HEK293 (cell line): ENCODE measurements around the gene HSD17B12.

Experiments
- CTCF ChIA-PET: fragments of 350-600 bp; formaldehyde crosslinking; extraction: SDS; loops from one replicate; lab custom pipeline; 2021; ENCODE audit warnings: antibody characterized with exemption; lab: Yijun Ruan, JAX
- POLR2A ChIA-PET: fragments of 300-600 bp; formaldehyde crosslinking; extraction: SDS; loops from one replicate; lab custom pipeline; 2020; ENCODE audit warnings: antibody characterized with exemption, inconsistent platforms; lab: Yijun Ruan, JAX
- H3K27ac ChIP-seq: fragments of 200-500 bp; sonication (Bioruptor generic); 2 replicates; pipeline ENCODE4 v1.5.1; 2014; ENCODE audit warnings: low read depth, low read length, control low read depth, inconsistent platforms; ENCODE audit errors: extremely low read depth
- H3K36me3 ChIP-seq, 2 experiments: fragments of 200-500 bp in 1 of 2; sonication (Bioruptor generic) in 1 of 2; 1 replicate in 1 of 2; 2 replicates in 1 of 2; pipeline ENCODE4 v1.5.1; 2014 to 2017; ENCODE audit warnings: inconsistent platforms in 2 of 2, low read length in 2 of 2; ENCODE audit not compliant: control insufficient read depth in 2 of 2, insufficient read depth in 1 of 2
- H3K4me1 ChIP-seq: fragments of 200-500 bp; sonication (Bioruptor generic); 2 replicates; pipeline ENCODE4 v1.5.1; 2014; ENCODE audit warnings: mild to moderate bottlenecking, low read length, inconsistent platforms; ENCODE audit not compliant: control insufficient read depth, insufficient read depth
- H3K4me3 ChIP-seq: 2 replicates; pipeline ENCODE4 v1.5.1; 2011; ENCODE audit warnings: low read depth, mild to moderate bottlenecking, control low read depth, low read length, moderate library complexity
- H3K9me3 ChIP-seq: fragments of 200-500 bp; sonication (Bioruptor generic); 2 replicates; pipeline ENCODE4 v1.5.1; 2014; ENCODE audit warnings: low read depth, low read length, inconsistent platforms; ENCODE audit not compliant: control insufficient read depth, insufficient read depth
- GLI4 ChIP-seq: fragments of 450-650 bp; formaldehyde crosslinking; IDR thresholded peaks from 2 replicates; pipeline ENCODE4 v1.5.1; 2016; ENCODE audit warnings: missing biosample characterization, missing genetic modification characterization
- HOXA7 ChIP-seq: sonication (generic); formaldehyde crosslinking; IDR thresholded peaks from 2 replicates; pipeline ENCODE4 v1.8.1; 2022; ENCODE audit warnings: missing genetic modification reagents, borderline replicate concordance
- RBAK ChIP-seq: fragments of 450-650 bp; formaldehyde crosslinking; IDR thresholded peaks from 2 replicates; pipeline ENCODE4 v1.5.1; 2016; ENCODE audit warnings: missing biosample characterization, missing genetic modification characterization
- SCRT2 ChIP-seq: fragments of 450-650 bp; formaldehyde crosslinking; IDR thresholded peaks from 2 replicates; pipeline ENCODE4 v1.5.1; 2016; ENCODE audit warnings: missing biosample characterization, missing genetic modification characterization
- ZBTB21 ChIP-seq: fragments of 450-650 bp; formaldehyde crosslinking; IDR thresholded peaks from 2 replicates; pipeline ENCODE4 v1.5.1; 2017; ENCODE audit warnings: missing biosample characterization, missing genetic modification characterization
- ZEB2 ChIP-seq: fragments of 450-650 bp; formaldehyde crosslinking; IDR thresholded peaks from 2 replicates; pipeline ENCODE4 v1.5.1; 2016; ENCODE audit warnings: missing biosample characterization, missing genetic modification characterization
- ZFP3 ChIP-seq: fragments of 450-650 bp; formaldehyde crosslinking; IDR thresholded peaks from 2 replicates; pipeline ENCODE4 v1.5.1; 2016; ENCODE audit warnings: low read depth, missing biosample characterization, missing genetic modification characterization
- ZNF10 ChIP-seq: fragments of 450-650 bp; formaldehyde crosslinking; IDR thresholded peaks from 2 replicates; pipeline ENCODE4 v1.5.1; 2017; ENCODE audit warnings: missing biosample characterization, missing genetic modification characterization
- ZNF140 ChIP-seq: fragments of 450-650 bp; formaldehyde crosslinking; IDR thresholded peaks from 2 replicates; pipeline ENCODE4 v1.5.1; 2016; ENCODE audit warnings: missing biosample characterization, missing genetic modification characterization
- ZNF202 ChIP-seq: fragments of 450-650 bp; formaldehyde crosslinking; IDR thresholded peaks from 2 replicates; pipeline ENCODE4 v1.5.1; 2016; ENCODE audit warnings: missing biosample characterization, missing genetic modification characterization, borderline replicate concordance
- ZNF214 ChIP-seq: fragments of 450-650 bp; formaldehyde crosslinking; IDR thresholded peaks from 2 replicates; pipeline ENCODE4 v1.5.1; 2017; ENCODE audit warnings: missing biosample characterization, mild to moderate bottlenecking, missing genetic modification characterization, borderline replicate concordance
- ZNF221 ChIP-seq: fragments of 450-650 bp; formaldehyde crosslinking; IDR thresholded peaks from 2 replicates; pipeline ENCODE4 v1.5.1; 2017; ENCODE audit warnings: missing biosample characterization, missing genetic modification characterization, borderline replicate concordance
- ZNF24 ChIP-seq: fragments of 450-650 bp; formaldehyde crosslinking; IDR thresholded peaks from 2 replicates; pipeline ENCODE4 v1.5.1; 2016; ENCODE audit warnings: missing biosample characterization, missing genetic modification characterization
- ZNF366 ChIP-seq: fragments of 450-650 bp; formaldehyde crosslinking; conservative IDR thresholded peaks from 2 replicates; pipeline ENCODE4 v1.5.1; 2016; ENCODE audit warnings: missing biosample characterization, missing genetic modification characterization
- ZNF391 ChIP-seq: fragments of 450-650 bp; formaldehyde crosslinking; IDR thresholded peaks from 2 replicates; pipeline ENCODE4 v1.5.1; 2016; ENCODE audit warnings: low read depth, missing biosample characterization, missing genetic modification characterization, borderline replicate concordance
- ZNF658 ChIP-seq: fragments of 450-650 bp; formaldehyde crosslinking; IDR thresholded peaks from 2 replicates; pipeline ENCODE4; 2016; ENCODE audit warnings: missing biosample characterization, missing genetic modification characterization
- ZNF664 ChIP-seq: fragments of 450-650 bp; formaldehyde crosslinking; IDR thresholded peaks from 2 replicates; pipeline ENCODE4 v1.5.1; 2016; ENCODE audit warnings: missing biosample characterization, missing genetic modification characterization
- ZNF747 ChIP-seq: fragments of 450-650 bp; formaldehyde crosslinking; IDR thresholded peaks from 2 replicates; pipeline ENCODE4 v1.5.1; 2016; ENCODE audit warnings: missing biosample characterization, missing genetic modification characterization
- ZNF777 ChIP-seq: fragments of 450-650 bp; formaldehyde crosslinking; IDR thresholded peaks from 2 replicates; pipeline ENCODE4 v1.5.1; 2017; ENCODE audit warnings: missing biosample characterization, missing genetic modification characterization, borderline replicate concordance
- ZNF791 ChIP-seq: fragments of 450-650 bp; formaldehyde crosslinking; IDR thresholded peaks from 2 replicates; pipeline ENCODE4 v1.5.1; 2016; ENCODE audit warnings: missing biosample characterization, missing genetic modification characterization
- TF ChIP-seq, protein P1 (sequence below): fragments of 450-650 bp; formaldehyde crosslinking; IDR thresholded peaks from 2 replicates; pipeline ENCODE4 v1.5.1; 2016; ENCODE audit warnings: missing biosample characterization, missing genetic modification characterization
- TF ChIP-seq, protein P2 (sequence below): fragments of 450-650 bp; formaldehyde crosslinking; IDR thresholded peaks from 2 replicates; pipeline ENCODE4 v1.5.1; 2016; ENCODE audit warnings: missing biosample characterization, missing genetic modification characterization, borderline replicate concordance
- TF ChIP-seq, protein P3 (sequence below): fragments of 450-650 bp; formaldehyde crosslinking; IDR thresholded peaks from 2 replicates; pipeline ENCODE4 v1.5.1; 2016; ENCODE audit warnings: missing biosample characterization, missing genetic modification characterization
- TF ChIP-seq, protein P4 (sequence below): fragments of 450-650 bp; IDR thresholded peaks from 2 replicates; pipeline ENCODE4 v1.5.1; 2018; ENCODE audit warnings: missing biosample characterization, missing genetic modification characterization
- TF ChIP-seq, protein P5 (sequence below): fragments of 450-650 bp; formaldehyde crosslinking; IDR thresholded peaks from 2 replicates; pipeline ENCODE4 v1.5.1; 2016; ENCODE audit warnings: missing biosample characterization, missing genetic modification characterization

The HSD17B12 gene

DNA sequence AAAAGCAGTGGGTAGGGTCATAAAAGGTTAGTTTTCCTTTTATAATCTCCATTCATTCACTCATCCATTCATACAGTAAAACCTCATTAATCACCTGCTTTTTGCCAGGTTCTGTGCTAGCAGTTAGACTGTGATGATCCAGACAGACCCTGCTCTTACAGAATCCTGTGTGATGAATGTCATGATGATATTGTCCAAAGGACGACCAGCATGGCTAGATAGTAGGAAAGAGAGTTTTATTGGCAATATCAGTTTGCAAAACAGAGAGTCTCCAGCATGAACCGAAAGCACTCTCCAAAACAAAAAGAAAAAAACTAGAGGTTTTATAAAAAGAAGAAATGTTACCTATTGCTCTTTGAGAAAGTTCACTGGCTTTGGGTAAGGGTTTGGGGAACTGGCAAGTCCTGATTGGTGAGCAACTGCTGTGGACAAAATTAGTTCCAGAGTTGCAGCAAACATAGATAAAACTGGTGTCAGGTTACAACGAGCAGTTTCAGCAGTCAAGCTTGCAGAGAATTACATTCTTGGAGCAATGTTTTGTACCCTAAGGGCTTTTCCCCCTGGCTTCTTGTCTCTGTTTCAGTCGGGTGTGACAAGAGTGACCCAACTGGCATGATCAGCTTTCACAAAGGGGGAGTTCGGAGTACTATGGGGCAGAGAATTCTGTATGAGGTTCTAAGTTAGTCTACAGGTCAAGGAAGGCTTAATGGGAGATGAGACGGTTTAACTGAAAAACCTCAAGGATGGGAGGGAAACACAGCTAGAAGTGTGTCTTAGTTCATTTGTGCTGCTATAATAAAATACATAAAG lies 58.3 kb downstream of the HSD17B12 start:
- Histone ChIP-seq H3K4me1 (peaks cover 5% of the 10 kb centered on the region), H3K9me3 (no peaks in the 10 kb centered on the region), H3K36me3 (peaks cover 0 to 13% of the 10 kb centered on the region in 2 experiments; a peak in 1 of 3 replicates), H3K27ac (0 out of 2 replicates have a peak overlapping the region, but pooled peaks have one; percentile 43), H3K4me3 (no peak overlapping the region; the same call in 1 of the 2 replicates)
- ChIA-PET POLR2A (no interaction called here), CTCF (no interaction called here)
- TF ChIP-seq, protein P1, sequence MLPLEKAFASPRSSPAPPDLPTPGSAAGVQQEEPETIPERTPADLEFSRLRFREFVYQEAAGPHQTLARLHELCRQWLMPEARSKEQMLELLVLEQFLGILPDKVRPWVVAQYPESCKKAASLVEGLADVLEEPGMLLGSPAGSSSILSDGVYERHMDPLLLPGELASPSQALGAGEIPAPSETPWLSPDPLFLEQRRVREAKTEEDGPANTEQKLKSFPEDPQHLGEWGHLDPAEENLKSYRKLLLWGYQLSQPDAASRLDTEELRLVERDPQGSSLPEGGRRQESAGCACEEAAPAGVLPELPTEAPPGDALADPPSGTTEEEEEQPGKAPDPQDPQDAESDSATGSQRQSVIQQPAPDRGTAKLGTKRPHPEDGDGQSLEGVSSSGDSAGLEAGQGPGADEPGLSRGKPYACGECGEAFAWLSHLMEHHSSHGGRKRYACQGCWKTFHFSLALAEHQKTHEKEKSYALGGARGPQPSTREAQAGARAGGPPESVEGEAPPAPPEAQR (tag by site-specific recombination), result no peak
- no peak for TF ChIP-seq ZNF24 (tag by site-specific recombination)
- no peak for TF ChIP-seq HOXA7 (CRISPR knock-in tag)
- TF ChIP-seq ZBTB21 (tag by site-specific recombination), result no peak
- TF ChIP-seq ZNF221, result no peak
- TF ChIP-seq ZNF747 (tag by site-specific recombination), result no peak
- TF ChIP-seq GLI4 (tag by site-specific recombination), result no peak
- TF ChIP-seq ZNF777 (tag by site-specific recombination), result no peak
- no peak for TF ChIP-seq ZNF658 (tag by site-specific recombination)
- no peak for TF ChIP-seq ZNF391 (tag by site-specific recombination)
- no peak for TF ChIP-seq ZFP3 (tag by site-specific recombination)
- TF ChIP-seq, protein P2, sequence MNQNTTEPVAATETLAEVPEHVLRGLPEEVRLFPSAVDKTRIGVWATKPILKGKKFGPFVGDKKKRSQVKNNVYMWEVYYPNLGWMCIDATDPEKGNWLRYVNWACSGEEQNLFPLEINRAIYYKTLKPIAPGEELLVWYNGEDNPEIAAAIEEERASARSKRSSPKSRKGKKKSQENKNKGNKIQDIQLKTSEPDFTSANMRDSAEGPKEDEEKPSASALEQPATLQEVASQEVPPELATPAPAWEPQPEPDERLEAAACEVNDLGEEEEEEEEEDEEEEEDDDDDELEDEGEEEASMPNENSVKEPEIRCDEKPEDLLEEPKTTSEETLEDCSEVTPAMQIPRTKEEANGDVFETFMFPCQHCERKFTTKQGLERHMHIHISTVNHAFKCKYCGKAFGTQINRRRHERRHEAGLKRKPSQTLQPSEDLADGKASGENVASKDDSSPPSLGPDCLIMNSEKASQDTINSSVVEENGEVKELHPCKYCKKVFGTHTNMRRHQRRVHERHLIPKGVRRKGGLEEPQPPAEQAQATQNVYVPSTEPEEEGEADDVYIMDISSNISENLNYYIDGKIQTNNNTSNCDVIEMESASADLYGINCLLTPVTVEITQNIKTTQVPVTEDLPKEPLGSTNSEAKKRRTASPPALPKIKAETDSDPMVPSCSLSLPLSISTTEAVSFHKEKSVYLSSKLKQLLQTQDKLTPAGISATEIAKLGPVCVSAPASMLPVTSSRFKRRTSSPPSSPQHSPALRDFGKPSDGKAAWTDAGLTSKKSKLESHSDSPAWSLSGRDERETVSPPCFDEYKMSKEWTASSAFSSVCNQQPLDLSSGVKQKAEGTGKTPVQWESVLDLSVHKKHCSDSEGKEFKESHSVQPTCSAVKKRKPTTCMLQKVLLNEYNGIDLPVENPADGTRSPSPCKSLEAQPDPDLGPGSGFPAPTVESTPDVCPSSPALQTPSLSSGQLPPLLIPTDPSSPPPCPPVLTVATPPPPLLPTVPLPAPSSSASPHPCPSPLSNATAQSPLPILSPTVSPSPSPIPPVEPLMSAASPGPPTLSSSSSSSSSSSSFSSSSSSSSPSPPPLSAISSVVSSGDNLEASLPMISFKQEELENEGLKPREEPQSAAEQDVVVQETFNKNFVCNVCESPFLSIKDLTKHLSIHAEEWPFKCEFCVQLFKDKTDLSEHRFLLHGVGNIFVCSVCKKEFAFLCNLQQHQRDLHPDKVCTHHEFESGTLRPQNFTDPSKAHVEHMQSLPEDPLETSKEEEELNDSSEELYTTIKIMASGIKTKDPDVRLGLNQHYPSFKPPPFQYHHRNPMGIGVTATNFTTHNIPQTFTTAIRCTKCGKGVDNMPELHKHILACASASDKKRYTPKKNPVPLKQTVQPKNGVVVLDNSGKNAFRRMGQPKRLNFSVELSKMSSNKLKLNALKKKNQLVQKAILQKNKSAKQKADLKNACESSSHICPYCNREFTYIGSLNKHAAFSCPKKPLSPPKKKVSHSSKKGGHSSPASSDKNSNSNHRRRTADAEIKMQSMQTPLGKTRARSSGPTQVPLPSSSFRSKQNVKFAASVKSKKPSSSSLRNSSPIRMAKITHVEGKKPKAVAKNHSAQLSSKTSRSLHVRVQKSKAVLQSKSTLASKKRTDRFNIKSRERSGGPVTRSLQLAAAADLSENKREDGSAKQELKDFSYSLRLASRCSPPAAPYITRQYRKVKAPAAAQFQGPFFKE, result no peak
- no peak for TF ChIP-seq SCRT2 (tag by site-specific recombination)
- TF ChIP-seq ZEB2, result no peak
- no peak for TF ChIP-seq ZNF214 (tag by site-specific recombination)
- TF ChIP-seq RBAK (tag by site-specific recombination), result no peak
- TF ChIP-seq ZNF202 (tag by site-specific recombination), result no peak
- TF ChIP-seq, protein P3, sequence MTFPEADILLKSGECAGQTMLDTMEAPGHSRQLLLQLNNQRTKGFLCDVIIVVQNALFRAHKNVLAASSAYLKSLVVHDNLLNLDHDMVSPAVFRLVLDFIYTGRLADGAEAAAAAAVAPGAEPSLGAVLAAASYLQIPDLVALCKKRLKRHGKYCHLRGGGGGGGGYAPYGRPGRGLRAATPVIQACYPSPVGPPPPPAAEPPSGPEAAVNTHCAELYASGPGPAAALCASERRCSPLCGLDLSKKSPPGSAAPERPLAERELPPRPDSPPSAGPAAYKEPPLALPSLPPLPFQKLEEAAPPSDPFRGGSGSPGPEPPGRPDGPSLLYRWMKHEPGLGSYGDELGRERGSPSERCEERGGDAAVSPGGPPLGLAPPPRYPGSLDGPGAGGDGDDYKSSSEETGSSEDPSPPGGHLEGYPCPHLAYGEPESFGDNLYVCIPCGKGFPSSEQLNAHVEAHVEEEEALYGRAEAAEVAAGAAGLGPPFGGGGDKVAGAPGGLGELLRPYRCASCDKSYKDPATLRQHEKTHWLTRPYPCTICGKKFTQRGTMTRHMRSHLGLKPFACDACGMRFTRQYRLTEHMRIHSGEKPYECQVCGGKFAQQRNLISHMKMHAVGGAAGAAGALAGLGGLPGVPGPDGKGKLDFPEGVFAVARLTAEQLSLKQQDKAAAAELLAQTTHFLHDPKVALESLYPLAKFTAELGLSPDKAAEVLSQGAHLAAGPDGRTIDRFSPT (tag by site-specific recombination), result 0 out of 2 replicates have a peak, but pooled peaks have one; percentile 46
- no peak for TF ChIP-seq ZNF664 (tag by site-specific recombination)
- no peak for TF ChIP-seq ZNF140 (tag by site-specific recombination)
- TF ChIP-seq ZNF366 (tag by site-specific recombination), result peak; percentile 40; the same call in 1 of the 2 replicates
- TF ChIP-seq, protein P4, sequence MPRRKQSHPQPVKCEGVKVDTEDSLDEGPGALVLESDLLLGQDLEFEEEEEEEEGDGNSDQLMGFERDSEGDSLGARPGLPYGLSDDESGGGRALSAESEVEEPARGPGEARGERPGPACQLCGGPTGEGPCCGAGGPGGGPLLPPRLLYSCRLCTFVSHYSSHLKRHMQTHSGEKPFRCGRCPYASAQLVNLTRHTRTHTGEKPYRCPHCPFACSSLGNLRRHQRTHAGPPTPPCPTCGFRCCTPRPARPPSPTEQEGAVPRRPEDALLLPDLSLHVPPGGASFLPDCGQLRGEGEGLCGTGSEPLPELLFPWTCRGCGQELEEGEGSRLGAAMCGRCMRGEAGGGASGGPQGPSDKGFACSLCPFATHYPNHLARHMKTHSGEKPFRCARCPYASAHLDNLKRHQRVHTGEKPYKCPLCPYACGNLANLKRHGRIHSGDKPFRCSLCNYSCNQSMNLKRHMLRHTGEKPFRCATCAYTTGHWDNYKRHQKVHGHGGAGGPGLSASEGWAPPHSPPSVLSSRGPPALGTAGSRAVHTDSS (tag by site-specific recombination), result no peak
- no peak for TF ChIP-seq ZNF10 (tag by site-specific recombination)
- TF ChIP-seq, protein P5, sequence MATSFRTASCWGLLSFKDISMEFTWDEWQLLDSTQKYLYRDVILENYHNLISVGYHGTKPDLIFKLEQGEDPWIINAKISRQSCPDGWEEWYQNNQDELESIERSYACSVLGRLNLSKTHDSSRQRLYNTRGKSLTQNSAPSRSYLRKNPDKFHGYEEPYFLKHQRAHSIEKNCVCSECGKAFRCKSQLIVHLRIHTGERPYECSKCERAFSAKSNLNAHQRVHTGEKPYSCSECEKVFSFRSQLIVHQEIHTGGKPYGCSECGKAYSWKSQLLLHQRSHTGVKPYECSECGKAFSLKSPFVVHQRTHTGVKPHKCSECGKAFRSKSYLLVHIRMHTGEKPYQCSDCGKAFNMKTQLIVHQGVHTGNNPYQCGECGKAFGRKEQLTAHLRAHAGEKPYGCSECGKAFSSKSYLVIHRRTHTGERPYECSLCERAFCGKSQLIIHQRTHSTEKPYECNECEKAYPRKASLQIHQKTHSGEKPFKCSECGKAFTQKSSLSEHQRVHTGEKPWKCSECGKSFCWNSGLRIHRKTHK (tag by site-specific recombination), result no peak
- no peak for TF ChIP-seq ZNF791
